ENCODE measurements around the gene GCC1. TPM values are rescaled to one million over a fixed set of nuclear protein-coding genes. Genes with fewer than 3 reads are reported as not detected.

GCC1 gene
- polyA plus RNA-seq, 4 donors = 7.0 to 14.3 (median 9.7) TPM

GRCh38 chr7:127595737-127596136 lies 10.3 kb upstream of the GCC1 start:
- WGBS, 3 donors = 92 to 96% (median 95%) methylated on average over 5 of the region's 5 CpGs
- H3K4me3 ChIP-seq (ENCODE audit: low read depth in 1 of 3, low read length in 3 of 3) = no peak overlapping the region
- no peaks in the 10 kb centered on the region for H3K4me1 ChIP-seq (ENCODE audit: control insufficient read depth in 3 of 3, insufficient read depth in 2 of 3, low read depth in 1 of 3, low read length in 2 of 3)
- FAIRE-seq (no peak), DNase-seq (no peak)
- H3K9me3 ChIP-seq (ENCODE audit: control insufficient read depth in 2 of 2, insufficient read depth in 1 of 2, low read depth in 1 of 2, low read length in 1 of 2) = no peaks in the 10 kb centered on the region
- H3K27me3 ChIP-seq (ENCODE audit: control insufficient read depth in 3 of 3, insufficient read depth in 3 of 3, low read length in 3 of 3) = peaks cover 0 to 5% (median 0%) of the 10 kb centered on the region in 3 donors
- H3K36me3 ChIP-seq (ENCODE audit: control insufficient read depth in 3 of 3, insufficient read depth in 2 of 3, low read depth in 1 of 3, low read length in 3 of 3) = peaks cover 0 to 16% (median 7%) of the 10 kb centered on the region in 3 donors
- H3K27ac ChIP-seq (ENCODE audit: low read depth in 1 of 3, low read length in 2 of 3) = no peak overlapping the region

- DNase-seq (peak; percentile 30 to 60), FAIRE-seq (no peak)
- Histone ChIP-seq H3K27ac (ENCODE audit: low read depth in 1 of 3, low read length in 2 of 3) (no peak overlapping the region), H3K4me1 (ENCODE audit: control insufficient read depth in 3 of 3, insufficient read depth in 2 of 3, low read depth in 1 of 3, low read length in 2 of 3) (peaks cover 0 to 2% (median 2%) of the 10 kb centered on the region in 3 donors), H3K9me3 (ENCODE audit: control insufficient read depth in 2 of 2, insufficient read depth in 1 of 2, low read depth in 1 of 2, low read length in 1 of 2) (no peaks in the 10 kb centered on the region), H3K36me3 (ENCODE audit: control insufficient read depth in 3 of 3, insufficient read depth in 2 of 3, low read depth in 1 of 3, low read length in 3 of 3) (peaks cover 0 to 27% (median 8%) of the 10 kb centered on the region in 3 donors), H3K4me3 (ENCODE audit: low read depth in 1 of 3, low read length in 3 of 3) (no peak overlapping the region), H3K27me3 (ENCODE audit: control insufficient read depth in 3 of 3, insufficient read depth in 3 of 3, low read length in 3 of 3) (no peaks in the 10 kb centered on the region)
- WGBS, 3 donors = 11 to 41% (median 16%) methylated on average over 1 of the region's 1 CpG
Observed at GRCh38 chr7:127594490-127594889, 9.1 kb upstream of the GCC1 start.

GRCh38 chr7:127592550-127592949 lies 7.2 kb upstream of the GCC1 start:
- 74 to 82% (median 80%) methylated on average over 4 of the region's 4 CpGs for WGBS, 3 donors
- H3K9me3 ChIP-seq (ENCODE audit: control insufficient read depth in 2 of 2, insufficient read depth in 1 of 2, low read depth in 1 of 2, low read length in 1 of 2) = no peaks in the 10 kb centered on the region
- DNase-seq (no peak), FAIRE-seq (no peak)
- peaks cover 0 to 12% (median 7%) of the 10 kb centered on the region in 3 donors for H3K4me1 ChIP-seq (ENCODE audit: control insufficient read depth in 3 of 3, insufficient read depth in 2 of 3, low read depth in 1 of 3, low read length in 2 of 3)
- H3K27me3 ChIP-seq (ENCODE audit: control insufficient read depth in 3 of 3, insufficient read depth in 3 of 3, low read length in 3 of 3) = no peaks in the 10 kb centered on the region
- peaks cover 0 to 29% (median 8%) of the 10 kb centered on the region in 3 donors for H3K36me3 ChIP-seq (ENCODE audit: control insufficient read depth in 3 of 3, insufficient read depth in 2 of 3, low read depth in 1 of 3, low read length in 3 of 3)
- no peak overlapping the region for H3K4me3 ChIP-seq (ENCODE audit: low read depth in 1 of 3, low read length in 3 of 3)
- no peak overlapping the region for H3K27ac ChIP-seq (ENCODE audit: low read depth in 1 of 3, low read length in 2 of 3)

GRCh38 chr7:127591591-127591990 lies 6.2 kb upstream of the GCC1 start:
- Histone ChIP-seq H3K4me3 (ENCODE audit: low read depth in 1 of 3, low read length in 3 of 3) (no peak overlapping the region), H3K9me3 (ENCODE audit: control insufficient read depth in 2 of 2, insufficient read depth in 1 of 2, low read depth in 1 of 2, low read length in 1 of 2) (no peaks in the 10 kb centered on the region), H3K27me3 (ENCODE audit: control insufficient read depth in 3 of 3, insufficient read depth in 3 of 3, low read length in 3 of 3) (no peaks in the 10 kb centered on the region), H3K27ac (ENCODE audit: low read depth in 1 of 3, low read length in 2 of 3) (no peak overlapping the region), H3K4me1 (ENCODE audit: control insufficient read depth in 3 of 3, insufficient read depth in 2 of 3, low read depth in 1 of 3, low read length in 2 of 3) (peaks cover 0 to 13% (median 7%) of the 10 kb centered on the region in 3 donors), H3K36me3 (ENCODE audit: control insufficient read depth in 3 of 3, insufficient read depth in 2 of 3, low read depth in 1 of 3, low read length in 3 of 3) (peaks cover 0 to 29% (median 8%) of the 10 kb centered on the region in 3 donors)
- DNase-seq (no peak), FAIRE-seq (no peak)
- 76 to 83% (median 81%) methylated on average over 6 of the region's 6 CpGs for WGBS, 3 donors

- Histone ChIP-seq H3K27me3 (ENCODE audit: control insufficient read depth in 3 of 3, insufficient read depth in 3 of 3, low read length in 3 of 3) (no peaks in the 10 kb centered on the region), H3K27ac (ENCODE audit: low read depth in 1 of 3, low read length in 2 of 3) (no peak overlapping the region), H3K4me3 (ENCODE audit: low read depth in 1 of 3, low read length in 3 of 3) (no peak overlapping the region), H3K36me3 (ENCODE audit: control insufficient read depth in 3 of 3, insufficient read depth in 2 of 3, low read depth in 1 of 3, low read length in 3 of 3) (peaks cover 0 to 29% (median 8%) of the 10 kb centered on the region in 3 donors), H3K4me1 (ENCODE audit: control insufficient read depth in 3 of 3, insufficient read depth in 2 of 3, low read depth in 1 of 3, low read length in 2 of 3) (peaks cover 0 to 13% (median 7%) of the 10 kb centered on the region in 3 donors), H3K9me3 (ENCODE audit: control insufficient read depth in 2 of 2, insufficient read depth in 1 of 2, low read depth in 1 of 2, low read length in 1 of 2) (no peaks in the 10 kb centered on the region)
- FAIRE-seq (no peak), DNase-seq (no peak)
- WGBS, 3 donors = 91 to 96% (median 94%) methylated on average over 7 of the region's 7 CpGs
Observed at GRCh38 chr7:127591189-127591588, 5.8 kb upstream of the GCC1 start.

- 80 to 97% (median 91%) methylated on average over 3 of the region's 3 CpGs for WGBS, 3 donors
- no peak overlapping the region for H3K27ac ChIP-seq (ENCODE audit: low read depth in 1 of 3, low read length in 2 of 3)
- H3K9me3 ChIP-seq (ENCODE audit: control insufficient read depth in 2 of 2, insufficient read depth in 1 of 2, low read depth in 1 of 2, low read length in 1 of 2) = no peaks in the 10 kb centered on the region
- H3K4me1 ChIP-seq (ENCODE audit: control insufficient read depth in 3 of 3, insufficient read depth in 2 of 3, low read depth in 1 of 3, low read length in 2 of 3) = peaks cover 0 to 18% (median 9%) of the 10 kb centered on the region in 3 donors
- no peaks in the 10 kb centered on the region for H3K27me3 ChIP-seq (ENCODE audit: control insufficient read depth in 3 of 3, insufficient read depth in 3 of 3, low read length in 3 of 3)
- DNase-seq (no peak), FAIRE-seq (no peak)
- peak overlapping the region in 1 of 3 donors; percentile 99 for H3K4me3 ChIP-seq (ENCODE audit: low read depth in 1 of 3, low read length in 3 of 3)
- peaks cover 0 to 29% (median 8%) of the 10 kb centered on the region in 3 donors for H3K36me3 ChIP-seq (ENCODE audit: control insufficient read depth in 3 of 3, insufficient read depth in 2 of 3, low read depth in 1 of 3, low read length in 3 of 3)
Observed at GRCh38 chr7:127589896-127590295, 4.5 kb upstream of the GCC1 start.

- peak overlapping the region; percentile 84 to 99 (median 94) for H3K4me3 ChIP-seq (ENCODE audit: low read depth in 1 of 3, low read length in 3 of 3)
- no peaks in the 10 kb centered on the region for H3K27me3 ChIP-seq (ENCODE audit: control insufficient read depth in 3 of 3, insufficient read depth in 3 of 3, low read length in 3 of 3)
- peak overlapping the region; percentile 59 to 94 (median 88) for H3K27ac ChIP-seq (ENCODE audit: low read depth in 1 of 3, low read length in 2 of 3)
- FAIRE-seq (no peak), DNase-seq (peak; percentile 62 to 84)
- H3K9me3 ChIP-seq (ENCODE audit: control insufficient read depth in 2 of 2, insufficient read depth in 1 of 2, low read depth in 1 of 2, low read length in 1 of 2) = no peaks in the 10 kb centered on the region
- H3K36me3 ChIP-seq (ENCODE audit: control insufficient read depth in 3 of 3, insufficient read depth in 2 of 3, low read depth in 1 of 3, low read length in 3 of 3) = peaks cover 0 to 34% (median 8%) of the 10 kb centered on the region in 3 donors
- peaks cover 0 to 26% (median 18%) of the 10 kb centered on the region in 3 donors for H3K4me1 ChIP-seq (ENCODE audit: control insufficient read depth in 3 of 3, insufficient read depth in 2 of 3, low read depth in 1 of 3, low read length in 2 of 3)
- WGBS, 3 donors = 7 to 10% (median 9%) methylated on average over 43 of the region's 43 CpGs
Observed at GRCh38 chr7:127588697-127589482, 3.5 kb upstream of the GCC1 start.

GRCh38 chr7:127588019-127588696 lies 2.8 kb upstream of the GCC1 start, which contains the start of gene ARF5:
Gene ARF5 (plus strand): TSS chr7:127588411. CDS start chr7:127588499, 88 bp downstream.
- H3K4me3 ChIP-seq (ENCODE audit: low read depth in 1 of 3, low read length in 3 of 3) = peak within 1 kb of the TSS; percentile 84 to 99 (median 94)
- no peaks in the 10 kb centered on the region for H3K9me3 ChIP-seq (ENCODE audit: control insufficient read depth in 2 of 2, insufficient read depth in 1 of 2, low read depth in 1 of 2, low read length in 1 of 2)
- peak within 1 kb of the TSS; percentile 59 to 94 (median 88) for H3K27ac ChIP-seq (ENCODE audit: low read depth in 1 of 3, low read length in 2 of 3)
- peaks cover 0 to 29% (median 23%) of the 10 kb centered on the region in 3 donors for H3K4me1 ChIP-seq (ENCODE audit: control insufficient read depth in 3 of 3, insufficient read depth in 2 of 3, low read depth in 1 of 3, low read length in 2 of 3)
- FAIRE-seq (no peak), DNase-seq (peak; percentile 84 to 94)
- peaks cover 0 to 37% (median 8%) of the 10 kb centered on the region in 3 donors for H3K36me3 ChIP-seq (ENCODE audit: control insufficient read depth in 3 of 3, insufficient read depth in 2 of 3, low read depth in 1 of 3, low read length in 3 of 3)
- WGBS, 3 donors = 1% methylated on average over 44 to 77 of the region's 77 CpGs
- no peaks in the 10 kb centered on the region for H3K27me3 ChIP-seq (ENCODE audit: control insufficient read depth in 3 of 3, insufficient read depth in 3 of 3, low read length in 3 of 3)

Data from small intestine (tissue), 7 donors.